Neural cell (in vitro differentiated cells): Measurements from ENCODE around the gene TMEM170A.
"Not testable (repeated sequence)": the region's sequence is repeated elsewhere in the genome, so short reads cannot be mapped to it uniquely, and the experiment has no call there.

Source experiments
- EP300 ChIP-seq: fragments of 450-650 bp; conservative IDR thresholded peaks from 2 replicates; pipeline ENCODE4 v1.6.1; 2014; ENCODE audit warnings: antibody characterized with exemption, mild to moderate bottlenecking, moderate library complexity; ENCODE audit not compliant: poor library complexity, severe bottlenecking
- EZH2 ChIP-seq: fragments of 200-600, 300-800 bp; shearing (Covaris generic), sonication (generic); IDR thresholded peaks from 2 replicates; pipeline ENCODE4 v1.6.1; 2014; ENCODE audit warnings: antibody characterized with exemption, low read length, borderline replicate concordance, mild to moderate bottlenecking; ENCODE audit not compliant: insufficient read depth, poor library complexity, severe bottlenecking
- MXI1 ChIP-seq: fragments of 450-650 bp; conservative IDR thresholded peaks from 2 replicates; pipeline ENCODE4 v1.6.1; 2014; ENCODE audit warnings: antibody characterized with exemption, mild to moderate bottlenecking; ENCODE audit not compliant: poor library complexity, severe bottlenecking
- POLR2AphosphoS5 ChIP-seq: IDR thresholded peaks from 2 replicates; pipeline ENCODE4 v1.6.1; 2012
- RAD21 ChIP-seq: fragments of 450-650 bp; conservative IDR thresholded peaks from 2 replicates; pipeline ENCODE4 v1.6.1; 2014; ENCODE audit warnings: antibody characterized with exemption, mild to moderate bottlenecking, moderate library complexity
- SMC3 ChIP-seq: fragments of 450-650 bp; conservative IDR thresholded peaks from 2 replicates; pipeline ENCODE4 v1.6.1; 2014; ENCODE audit warnings: antibody characterized with exemption, mild to moderate bottlenecking, moderate library complexity; ENCODE audit not compliant: poor library complexity
- TF ChIP-seq, protein P1 (sequence below): fragments of 450-650 bp; IDR thresholded peaks from 2 replicates; pipeline ENCODE4 v1.5.1; 2014; ENCODE audit warnings: antibody characterized with exemption, mild to moderate bottlenecking, moderate library complexity; ENCODE audit not compliant: poor library complexity, severe bottlenecking

DNA sequence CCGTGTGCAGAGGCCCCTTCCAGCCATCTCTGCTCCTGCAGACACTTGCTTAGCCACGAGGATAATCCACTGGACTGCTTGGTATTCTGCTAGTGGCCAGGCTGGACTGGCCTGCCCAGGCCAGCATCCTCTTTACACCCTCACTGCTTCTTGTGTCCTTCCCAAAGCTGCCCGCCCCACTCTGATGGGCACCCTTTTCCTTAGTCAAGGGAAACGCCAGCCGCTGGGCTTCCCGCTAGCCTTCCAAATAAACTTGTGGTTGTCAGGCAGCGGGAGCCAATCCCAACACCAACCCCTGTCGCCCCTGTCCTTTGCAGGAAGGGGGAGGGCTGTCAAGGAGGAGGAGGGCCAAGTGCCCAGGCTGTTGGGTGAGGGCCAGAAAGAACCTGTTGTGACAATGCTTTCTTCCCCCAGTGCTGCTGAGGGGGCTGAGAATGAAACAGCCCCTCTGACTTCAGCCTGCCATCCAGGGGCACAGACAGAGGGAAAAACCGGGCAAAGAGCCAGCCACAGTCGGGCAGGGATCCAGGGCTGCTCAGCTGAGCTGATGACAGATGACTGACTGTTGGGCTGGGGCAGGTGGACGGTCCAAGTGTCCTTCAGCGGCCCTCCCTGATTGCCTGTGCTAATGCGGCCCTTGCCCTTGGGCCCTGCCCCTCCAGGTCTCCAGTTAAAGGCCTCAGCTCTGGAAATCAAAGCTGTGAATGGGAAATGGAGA lies 34.3 kb upstream of the TMEM170A start:
- TF ChIP-seq EP300, RAD21, MXI1, EZH2, SMC3, POLR2AphosphoS5: not testable (repeated sequence)
- TF ChIP-seq, protein P1, sequence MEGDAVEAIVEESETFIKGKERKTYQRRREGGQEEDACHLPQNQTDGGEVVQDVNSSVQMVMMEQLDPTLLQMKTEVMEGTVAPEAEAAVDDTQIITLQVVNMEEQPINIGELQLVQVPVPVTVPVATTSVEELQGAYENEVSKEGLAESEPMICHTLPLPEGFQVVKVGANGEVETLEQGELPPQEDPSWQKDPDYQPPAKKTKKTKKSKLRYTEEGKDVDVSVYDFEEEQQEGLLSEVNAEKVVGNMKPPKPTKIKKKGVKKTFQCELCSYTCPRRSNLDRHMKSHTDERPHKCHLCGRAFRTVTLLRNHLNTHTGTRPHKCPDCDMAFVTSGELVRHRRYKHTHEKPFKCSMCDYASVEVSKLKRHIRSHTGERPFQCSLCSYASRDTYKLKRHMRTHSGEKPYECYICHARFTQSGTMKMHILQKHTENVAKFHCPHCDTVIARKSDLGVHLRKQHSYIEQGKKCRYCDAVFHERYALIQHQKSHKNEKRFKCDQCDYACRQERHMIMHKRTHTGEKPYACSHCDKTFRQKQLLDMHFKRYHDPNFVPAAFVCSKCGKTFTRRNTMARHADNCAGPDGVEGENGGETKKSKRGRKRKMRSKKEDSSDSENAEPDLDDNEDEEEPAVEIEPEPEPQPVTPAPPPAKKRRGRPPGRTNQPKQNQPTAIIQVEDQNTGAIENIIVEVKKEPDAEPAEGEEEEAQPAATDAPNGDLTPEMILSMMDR = not testable (repeated sequence)
